NCI-H2107 treated with DMSO at 0.1 percent for 48 hours (cell line): ENCODE results near the gene NAALADL2.

Source experiments
- DNase-seq: peaks from one replicate; lab custom pipeline; 2025; ENCODE audit not compliant: unreplicated experiment; lab: John Stamatoyannopoulos, UW

The NAALADL2 gene

DNA sequence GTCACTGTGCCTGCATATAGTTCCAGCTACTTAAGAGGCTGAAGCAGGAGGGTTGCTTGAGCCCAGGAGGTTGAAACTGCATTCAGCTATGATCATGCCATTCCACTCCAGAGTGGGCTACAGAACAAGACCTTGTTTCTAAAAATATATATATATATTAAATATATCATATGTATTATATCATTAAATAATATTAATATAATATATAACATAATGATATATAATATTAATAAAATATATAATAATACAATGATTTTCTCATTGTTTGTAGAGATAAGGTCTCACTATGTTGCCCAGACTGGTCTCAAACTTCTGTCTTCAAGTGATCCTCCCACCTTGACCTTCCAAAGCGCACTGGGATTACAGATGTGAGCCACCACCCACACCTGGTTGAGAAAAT is 101.8 kb downstream of the NAALADL2 start:
- no peak for DNase-seq

DNA sequence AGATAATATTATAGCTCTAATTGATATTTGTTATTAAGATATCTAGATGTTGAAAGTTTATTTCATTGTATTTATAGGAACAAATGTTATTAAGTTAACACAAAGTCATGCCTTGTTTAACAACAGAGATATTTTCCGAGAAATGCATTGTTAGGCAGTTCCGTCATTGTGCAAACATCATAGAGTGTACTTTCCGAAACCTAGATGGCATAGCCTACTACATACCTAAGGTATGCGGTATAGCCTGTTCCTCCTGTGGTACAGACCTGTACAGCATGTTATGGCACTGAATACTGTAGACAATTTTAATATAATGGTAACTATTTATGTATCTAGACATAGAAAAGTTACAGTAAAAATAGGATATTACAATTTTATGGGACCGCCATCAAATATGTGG is 114.3 kb downstream of the NAALADL2 start:
- no peak for DNase-seq

DNA sequence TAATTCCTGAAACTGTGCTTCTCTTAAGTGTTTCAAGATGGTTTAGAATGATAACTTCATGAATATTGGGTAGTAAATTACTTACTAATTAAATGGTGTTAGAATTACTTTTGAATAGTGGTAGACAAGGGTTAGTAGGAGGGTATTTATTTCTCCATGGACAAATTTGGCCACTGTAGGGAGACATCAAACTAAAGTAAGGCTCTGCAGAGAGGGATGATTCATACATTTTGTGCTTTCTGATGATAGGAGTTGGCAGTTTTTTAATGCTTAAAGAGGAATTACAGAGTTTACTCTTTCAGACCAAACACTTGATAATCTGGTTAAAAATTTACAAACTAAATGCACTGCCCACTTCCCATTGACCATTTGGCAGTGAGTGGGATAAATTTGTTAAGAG is 127.6 kb downstream of the NAALADL2 start:
- no peak for DNase-seq

DNA sequence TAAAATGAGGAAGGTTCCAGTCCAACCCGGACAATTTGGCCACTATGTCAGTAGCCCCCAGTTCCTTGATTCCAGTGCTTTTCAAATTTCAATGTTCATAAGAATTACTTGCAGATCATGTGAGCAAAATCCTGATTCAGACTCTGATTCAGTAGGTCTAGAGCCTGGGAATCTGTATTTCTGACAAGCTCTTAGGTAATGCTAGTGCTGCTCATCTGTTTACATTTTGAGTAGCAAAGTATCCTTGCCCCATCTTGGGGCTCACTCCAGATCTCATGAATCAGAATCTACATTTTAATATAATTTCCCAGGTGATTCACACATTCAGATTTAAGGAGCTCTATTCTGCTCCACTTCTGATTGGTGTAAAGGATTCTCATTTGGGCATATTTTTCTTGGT is 142.0 kb downstream of the NAALADL2 start:
- no peak for DNase-seq

DNA sequence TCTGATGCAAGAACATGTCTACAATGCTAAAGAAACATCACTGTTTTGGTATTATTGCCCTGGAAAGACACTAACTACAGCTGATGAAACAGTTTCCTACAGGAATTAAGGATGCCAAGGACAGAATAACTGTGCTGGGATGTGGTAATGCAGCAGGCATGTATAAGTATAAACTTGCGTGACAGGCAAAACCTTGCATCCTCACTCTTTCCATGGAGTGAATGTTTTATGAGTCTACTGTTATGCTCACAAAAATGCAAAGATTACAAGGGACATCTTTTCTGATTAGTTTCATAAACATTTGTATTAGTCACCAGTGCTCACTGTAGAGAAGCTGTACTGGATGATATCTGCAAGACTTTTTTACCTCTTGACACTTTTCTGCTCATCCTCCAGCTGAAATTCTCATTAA is 143.6 kb downstream of the NAALADL2 start:
- no peak for DNase-seq

DNA sequence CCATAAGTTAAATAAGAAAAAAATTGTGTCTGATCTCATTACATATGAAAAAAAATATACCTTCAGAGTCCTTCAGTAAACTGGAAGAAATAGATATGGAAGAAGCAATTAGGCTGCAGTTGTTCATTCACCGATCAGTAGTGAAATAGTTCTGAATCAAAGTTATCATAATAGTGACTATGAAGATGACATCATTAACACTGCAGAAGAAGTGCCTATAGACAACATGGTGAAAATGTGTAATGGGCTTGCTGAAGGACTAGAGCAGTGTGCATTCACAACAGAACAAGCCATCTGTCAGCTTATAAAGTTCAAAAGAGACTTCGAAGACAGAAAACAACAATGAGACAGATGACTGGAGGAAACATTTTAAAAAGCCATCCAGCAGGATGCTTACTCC is 144.5 kb downstream of the NAALADL2 start:
- DNase-seq, result no peak

DNA sequence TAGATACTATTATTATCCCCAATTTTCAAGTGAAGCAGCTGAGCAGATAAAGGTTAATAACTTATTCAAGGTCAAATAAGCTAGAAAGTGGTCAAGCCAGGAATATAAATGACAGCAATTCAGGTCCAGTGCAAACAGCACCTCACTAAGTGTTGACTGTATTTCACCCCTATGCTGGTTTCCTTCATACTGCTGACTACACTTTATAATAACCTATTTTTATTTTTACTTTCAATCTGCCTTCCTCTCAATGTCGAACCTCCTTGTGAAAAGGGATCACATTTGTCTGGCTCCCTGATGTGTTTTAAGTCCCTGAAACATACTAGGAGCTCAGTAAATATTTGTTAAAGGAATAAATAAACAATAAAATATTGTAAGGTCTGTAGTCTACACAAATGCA is 146.1 kb downstream of the NAALADL2 start:
- no peak for DNase-seq

DNA sequence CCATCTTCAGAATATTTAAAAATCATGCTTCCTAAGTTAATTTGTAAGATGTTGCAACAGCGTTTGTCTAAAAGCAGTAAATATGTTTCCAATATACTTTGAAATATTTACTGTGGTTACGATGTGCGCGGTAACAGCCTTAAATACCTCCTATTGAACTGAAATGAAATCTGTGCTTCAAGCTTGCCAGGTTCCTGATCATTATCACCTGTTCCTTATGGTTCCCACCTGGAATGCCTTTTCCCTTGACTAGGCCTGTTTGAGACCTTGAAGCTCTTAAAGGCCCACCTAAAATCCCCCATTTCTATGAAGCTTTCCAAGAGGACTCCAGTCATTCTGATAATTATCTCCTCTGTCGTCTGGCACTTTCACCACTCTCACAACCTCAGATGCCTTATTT is 146.7 kb downstream of the NAALADL2 start:
- DNase-seq, result peak; percentile 26

DNA sequence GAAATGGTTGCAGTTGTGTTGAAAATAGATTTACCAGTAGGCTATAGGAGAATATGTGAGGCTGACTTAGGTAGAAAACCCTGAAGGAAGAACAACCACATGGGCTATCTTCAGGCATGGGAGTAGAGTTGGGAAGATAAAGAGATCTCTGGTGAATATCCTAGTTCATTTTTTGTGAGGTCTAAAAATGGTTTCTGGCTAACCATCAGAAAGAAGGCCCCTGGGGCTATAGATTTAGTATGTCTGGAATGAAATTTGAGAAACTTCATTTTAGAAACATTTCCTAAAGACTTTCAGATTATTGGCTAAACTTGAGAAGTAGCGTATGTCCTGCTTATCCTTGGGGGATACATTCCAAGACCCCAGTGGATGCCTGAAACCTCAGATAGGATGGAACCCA is 148.2 kb downstream of the NAALADL2 start:
- no peak for DNase-seq

DNA sequence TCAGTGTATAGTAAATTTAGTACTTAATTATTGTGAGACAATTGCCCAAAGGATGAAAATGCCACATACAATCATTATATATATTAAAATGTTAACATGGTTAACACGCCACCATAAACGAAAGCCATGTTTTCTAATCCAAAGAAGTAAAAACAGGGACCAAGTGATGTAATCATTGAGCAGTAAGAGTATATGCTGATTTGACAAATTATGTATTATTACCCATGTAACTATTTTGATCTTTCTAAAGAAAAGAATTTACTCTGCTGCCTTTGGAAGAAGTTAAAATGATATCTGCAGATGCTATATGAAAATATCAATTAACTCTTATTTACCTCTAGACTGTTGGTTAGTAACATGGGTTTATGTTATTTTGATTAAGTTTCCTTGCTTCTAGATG is 150.2 kb downstream of the NAALADL2 start:
- no peak for DNase-seq

DNA sequence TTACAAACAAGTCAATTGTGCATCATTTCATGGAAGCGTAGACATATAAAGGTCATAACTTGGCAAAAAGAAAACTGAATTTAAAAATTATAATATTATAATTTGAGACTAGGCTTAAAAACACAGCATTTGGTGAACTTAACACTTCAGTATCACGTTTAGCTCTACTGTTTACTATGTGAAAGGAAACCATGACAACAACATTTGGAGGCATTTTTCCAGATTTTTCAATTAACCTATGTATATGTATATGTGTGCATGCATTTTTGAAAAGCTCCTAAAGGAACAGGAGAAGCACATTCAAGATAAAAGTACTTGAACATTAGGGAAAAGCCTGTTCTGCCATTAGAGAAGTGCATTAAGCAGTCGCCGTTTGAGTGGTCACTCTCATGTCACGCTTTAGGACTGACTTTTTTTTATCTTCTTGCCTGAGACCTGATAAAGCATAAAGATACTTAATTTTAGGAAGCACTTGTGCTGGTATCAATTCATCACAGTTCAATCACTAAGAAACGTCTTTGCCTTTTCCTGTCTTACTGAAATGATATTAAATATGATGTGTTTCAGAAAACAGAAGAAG is 156.0 kb downstream of the NAALADL2 start:
- no peak for DNase-seq

DNA sequence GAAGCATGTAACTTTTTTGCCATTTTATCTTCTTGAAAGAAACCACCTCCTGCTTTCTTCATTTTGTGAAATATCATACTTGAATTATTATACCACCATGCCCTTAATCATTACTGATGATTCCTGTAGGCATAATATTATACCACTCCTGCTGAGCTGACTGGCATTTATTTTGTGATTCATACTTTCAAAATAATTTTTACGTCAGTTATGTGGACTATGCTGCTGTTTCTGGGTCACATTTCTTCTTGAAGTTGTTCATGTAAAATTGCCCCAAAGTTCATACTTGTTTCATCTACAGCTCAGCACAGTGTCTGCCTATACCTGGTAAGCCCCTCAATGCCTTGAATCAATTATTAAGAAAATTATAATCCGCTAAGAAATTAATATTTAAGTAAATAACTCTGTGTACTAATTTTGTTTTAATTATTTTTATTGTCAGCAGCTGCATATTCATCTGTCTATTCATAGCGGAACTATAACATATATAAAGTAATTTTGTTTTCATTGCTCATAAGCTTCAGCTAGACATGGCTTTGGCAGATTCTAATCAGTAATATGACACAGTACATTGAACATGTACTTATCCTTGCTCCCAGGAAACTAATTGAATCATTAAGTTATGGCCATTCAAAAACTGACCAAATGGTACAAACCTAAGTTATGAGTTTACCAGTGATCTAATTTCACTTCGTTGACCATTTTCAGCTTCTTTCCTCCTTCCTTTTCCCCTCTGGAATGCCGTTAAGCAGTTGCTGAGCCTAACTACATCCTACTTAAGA is 160.0 kb downstream of the NAALADL2 start:
- DNase-seq, result no peak

DNA sequence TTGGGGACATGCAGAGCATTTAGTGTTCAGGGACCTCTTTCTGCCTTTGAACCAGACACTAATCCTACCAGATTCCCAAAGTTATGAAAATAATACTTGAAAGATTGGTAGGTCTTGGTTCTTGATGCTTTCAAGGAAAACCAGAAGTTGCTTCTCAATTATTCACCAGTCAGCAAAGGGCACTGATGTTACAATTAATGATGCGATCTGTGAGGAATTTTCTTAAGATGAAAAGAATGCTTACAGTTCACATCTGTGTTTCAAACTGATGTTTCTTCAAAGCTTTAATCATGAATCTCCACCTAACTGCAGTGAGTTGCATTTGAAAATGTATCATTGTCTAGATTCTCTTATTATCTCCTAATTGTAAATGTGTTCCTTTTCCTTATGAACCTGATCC is 161.0 kb downstream of the NAALADL2 start:
- DNase-seq, result no peak

DNA sequence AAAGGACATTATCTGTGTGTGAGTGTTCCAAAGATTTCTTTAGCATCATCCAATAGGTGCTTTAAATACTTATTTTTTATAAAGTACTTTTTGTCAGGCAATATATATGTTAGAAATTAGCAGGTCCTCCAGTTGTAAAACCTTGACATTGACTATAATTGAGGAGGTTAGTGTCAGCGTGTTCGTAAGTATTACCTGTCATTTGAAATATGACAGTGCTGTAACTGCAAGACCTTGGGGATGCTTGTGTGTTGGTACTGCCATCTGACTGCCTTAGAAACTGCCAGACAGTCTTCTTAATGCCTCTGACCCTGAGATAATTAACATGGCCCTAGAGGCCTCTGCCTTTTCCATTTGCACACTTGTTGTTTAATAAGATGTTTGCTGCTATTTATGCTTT is 170.7 kb downstream of the NAALADL2 start:
- DNase-seq, result no peak

DNA sequence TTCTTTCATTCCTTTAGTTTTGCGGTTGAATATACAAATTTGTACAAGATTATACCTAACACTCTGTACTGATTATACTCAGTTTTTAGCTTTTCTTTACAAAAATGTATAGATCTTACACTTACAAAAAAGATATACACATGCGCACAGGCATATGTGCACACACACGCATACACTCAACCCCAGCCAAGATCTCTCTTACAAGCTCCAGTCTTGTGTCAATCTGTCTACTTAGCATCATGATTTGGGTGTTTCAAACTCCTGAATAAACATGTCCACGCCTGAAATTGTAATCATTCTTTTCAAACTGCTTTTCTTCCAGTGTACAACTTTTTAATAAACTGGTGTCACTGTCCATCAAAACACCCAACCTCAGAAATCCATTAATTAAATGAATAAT is 180.7 kb downstream of the NAALADL2 start:
- DNase-seq, result no peak

DNA sequence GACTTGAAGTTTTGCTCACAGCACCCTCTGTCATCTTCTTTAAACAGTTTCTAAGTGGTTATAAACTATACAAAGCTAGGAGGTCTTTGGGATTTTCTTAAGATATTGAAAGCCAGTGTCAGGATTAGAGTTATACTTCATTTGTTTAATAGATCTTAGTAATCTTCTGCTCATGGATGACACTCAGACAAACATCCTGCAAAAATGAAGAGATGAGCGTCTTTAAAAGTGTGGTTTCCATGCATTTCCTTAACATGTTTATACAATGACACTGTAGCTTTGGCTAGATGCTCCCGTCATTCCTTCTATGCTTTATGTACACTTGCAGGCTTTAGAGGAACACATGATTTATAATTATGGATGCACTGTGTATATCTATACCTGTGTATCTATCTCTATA is 182.2 kb downstream of the NAALADL2 start:
- DNase-seq, result no peak

DNA sequence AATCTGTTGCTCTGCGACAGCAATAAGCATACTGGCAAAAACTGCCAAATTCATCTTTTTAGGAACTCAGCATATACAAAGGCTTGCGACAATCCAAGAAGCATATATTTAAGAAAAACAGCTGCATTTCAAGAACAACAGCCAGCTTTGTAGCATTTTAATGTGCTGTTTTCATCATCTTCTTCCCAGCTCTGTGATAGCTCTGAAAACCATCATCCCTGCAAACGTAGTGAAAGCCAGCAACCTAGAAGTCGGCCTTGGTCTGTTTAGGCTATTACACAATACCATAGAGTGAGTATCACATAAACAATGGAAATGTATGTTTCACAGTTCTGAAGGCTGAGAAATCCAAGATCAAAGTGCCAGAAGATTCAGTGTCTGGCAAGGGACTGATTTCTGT is 187.5 kb downstream of the NAALADL2 start:
- DNase-seq, result no peak

DNA sequence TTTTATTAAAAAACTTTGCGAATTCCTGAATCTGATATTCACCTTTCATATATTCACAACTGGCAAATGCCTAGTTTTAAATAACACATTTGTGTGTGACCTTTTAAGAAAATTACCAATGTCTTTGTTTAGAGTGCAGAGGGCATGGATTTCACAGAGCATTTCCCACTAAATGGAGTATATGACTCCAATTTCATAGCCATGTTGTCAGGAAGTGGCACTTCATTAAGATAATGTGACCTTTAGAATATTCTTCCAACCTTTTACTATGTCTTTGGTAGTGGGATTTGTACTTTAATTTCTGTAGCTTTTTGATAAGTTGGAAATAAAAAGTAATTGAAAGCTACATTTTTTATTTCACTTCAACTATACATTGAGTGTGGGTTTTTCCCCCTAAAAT is 188.7 kb downstream of the NAALADL2 start:
- DNase-seq, result peak; percentile 28

DNA sequence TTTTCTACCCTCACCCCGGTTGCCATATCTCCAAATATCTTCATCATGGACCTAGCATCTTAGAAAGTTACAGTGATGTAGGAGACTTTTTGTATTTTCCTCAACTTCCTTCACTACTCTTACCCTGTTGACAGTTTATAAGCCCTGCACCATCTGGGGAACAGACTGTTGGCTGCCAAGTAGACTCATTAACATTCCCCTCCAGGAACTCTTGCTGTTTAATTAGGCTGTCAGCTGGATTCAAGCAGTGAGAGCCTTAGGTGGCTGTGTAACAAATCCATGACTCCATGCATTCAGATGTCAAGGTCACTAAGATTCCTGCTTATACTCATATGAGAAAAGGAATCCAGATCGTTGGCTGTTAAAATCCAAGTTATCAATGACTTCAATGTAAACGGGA is 198.3 kb downstream of the NAALADL2 start:
- DNase-seq, result no peak

DNA sequence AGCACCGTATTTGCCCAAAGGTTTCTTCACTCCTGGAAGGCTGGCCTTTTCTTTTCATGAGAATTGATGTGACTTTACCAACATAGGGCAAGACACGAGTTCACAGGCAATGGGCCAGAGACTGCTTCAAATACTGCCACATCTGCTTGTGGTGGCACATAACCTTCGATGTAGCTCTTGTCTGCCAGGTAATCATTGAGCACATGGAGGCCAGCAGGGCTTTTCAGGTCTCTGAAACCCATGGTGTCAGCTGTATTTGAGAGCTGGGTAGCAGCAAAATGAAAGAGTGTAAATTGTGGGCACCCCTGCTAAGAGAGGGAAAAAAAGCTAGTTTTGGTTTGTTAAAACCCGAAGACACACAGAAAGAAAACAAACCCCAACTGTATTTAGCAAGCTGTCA is 200.7 kb downstream of the NAALADL2 start:
- DNase-seq, result no peak

DNA sequence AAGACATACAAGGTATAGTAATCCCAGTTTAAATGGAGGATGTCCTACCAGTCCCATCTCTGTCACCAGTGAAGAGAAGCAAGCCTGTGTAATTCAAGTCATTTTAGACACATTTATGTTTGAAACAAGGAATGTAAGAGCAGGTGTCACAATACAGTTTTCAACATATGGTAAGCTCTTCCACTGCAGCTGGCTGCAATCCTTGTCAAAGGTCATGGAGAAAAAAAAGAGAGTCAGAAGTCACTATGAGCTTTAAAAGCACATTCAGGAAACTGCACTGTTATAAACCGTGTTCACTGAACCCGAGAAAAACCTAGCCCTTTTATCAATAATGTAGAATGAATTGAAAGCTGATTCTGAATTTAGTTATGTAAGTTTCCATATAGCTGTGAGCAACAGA is 206.4 kb downstream of the NAALADL2 start:
- no peak for DNase-seq

DNA sequence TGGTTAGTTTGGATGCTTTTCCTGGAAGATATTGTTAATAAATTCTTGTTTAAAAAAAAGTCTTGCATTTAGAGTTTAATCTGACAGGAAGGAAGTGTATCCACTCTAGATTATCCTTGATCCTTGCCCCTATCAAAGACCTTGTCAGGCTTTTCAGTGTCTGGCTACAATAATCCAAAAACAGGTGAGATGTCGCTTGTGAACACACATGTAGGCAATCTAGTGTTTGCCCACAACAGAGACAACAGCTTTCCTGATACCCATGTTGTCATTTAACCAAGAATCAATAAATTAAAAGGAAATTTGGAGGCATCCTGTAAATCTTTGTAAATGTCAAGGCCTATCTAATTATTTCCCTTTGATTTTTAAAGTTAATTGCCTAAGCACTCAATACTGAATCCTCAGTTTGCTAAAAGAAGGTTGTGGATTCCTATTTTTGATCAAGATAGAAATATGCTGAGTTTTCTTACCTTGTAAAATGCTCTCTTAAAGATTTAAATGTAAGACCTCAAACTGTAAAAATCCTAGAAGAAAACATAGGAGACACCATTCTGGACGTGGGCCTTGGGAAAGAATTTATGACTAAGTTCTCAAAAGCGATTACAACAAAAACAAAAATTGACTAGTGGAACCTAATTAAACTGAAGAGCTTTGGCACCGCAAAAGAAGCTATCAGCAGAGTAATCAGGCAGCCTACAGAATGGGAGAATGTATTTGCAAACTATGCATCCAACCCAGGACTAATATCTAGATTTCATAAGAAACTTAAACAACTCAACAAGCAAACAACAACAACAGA is 207.7 kb downstream of the NAALADL2 start:
- DNase-seq, result no peak
